HG03565 (cell line): ENCODE data around the gene CFAP97.
A peak's percentile ranks its signal among the peaks of the same experiment; 100 is the strongest.
"Not testable (repeated sequence)": the region's sequence is repeated elsewhere in the genome, so short reads cannot be mapped to it uniquely, and the experiment has no call there.

Source experiments
- ATAC-seq: cut with Tn5 transposase; IDR thresholded peaks from one replicate; pipeline ENCODE4 v1.9.1; 2021; ENCODE audit warnings: mild to moderate bottlenecking, moderate library complexity; ENCODE audit not compliant: unreplicated experiment

CFAP97 gene

DNA sequence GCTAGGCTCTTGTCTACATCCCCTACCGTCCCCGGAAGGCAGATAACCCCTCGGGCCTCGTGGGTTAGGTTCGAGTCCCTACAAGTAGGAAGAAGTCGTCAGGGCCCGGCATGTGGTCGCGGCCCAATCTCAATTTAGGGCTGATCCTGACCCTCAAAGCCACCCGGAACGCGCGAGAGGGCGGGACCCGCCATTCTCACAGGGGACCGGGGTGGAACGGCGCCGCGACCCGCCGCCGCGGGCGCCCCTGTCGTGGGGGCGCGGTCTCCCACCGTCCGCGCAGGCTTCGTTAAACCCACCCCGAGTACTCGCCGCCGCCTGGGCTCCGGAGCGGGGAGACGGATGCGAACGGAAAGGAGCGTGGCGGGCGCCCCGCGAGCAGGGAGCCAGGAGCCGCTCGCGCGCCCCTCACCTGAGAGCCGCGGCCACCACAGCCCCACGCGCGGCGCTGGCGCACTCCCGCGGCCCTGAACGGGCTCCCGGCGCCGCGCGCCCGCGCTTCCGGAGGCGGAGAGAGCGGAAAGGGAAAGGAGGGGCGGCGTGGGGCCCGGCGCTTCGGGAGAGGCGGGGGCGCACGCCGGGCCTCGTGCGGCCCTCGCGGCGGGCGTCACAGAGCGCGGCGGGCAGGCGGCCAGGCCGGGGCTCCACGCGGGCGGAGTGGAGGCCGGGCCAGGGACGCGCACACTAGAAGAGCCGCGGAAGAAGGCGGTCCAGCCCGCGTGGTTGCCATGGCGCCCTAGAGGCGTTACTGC is at the start of gene CFAP97:
CFAP97 (minus strand) TSS at position 515 of the 752 bp plus-strand sequence. CDS start 12,804 bp downstream, outside the sequence.
- ATAC-seq, result peak; percentile 74

DNA sequence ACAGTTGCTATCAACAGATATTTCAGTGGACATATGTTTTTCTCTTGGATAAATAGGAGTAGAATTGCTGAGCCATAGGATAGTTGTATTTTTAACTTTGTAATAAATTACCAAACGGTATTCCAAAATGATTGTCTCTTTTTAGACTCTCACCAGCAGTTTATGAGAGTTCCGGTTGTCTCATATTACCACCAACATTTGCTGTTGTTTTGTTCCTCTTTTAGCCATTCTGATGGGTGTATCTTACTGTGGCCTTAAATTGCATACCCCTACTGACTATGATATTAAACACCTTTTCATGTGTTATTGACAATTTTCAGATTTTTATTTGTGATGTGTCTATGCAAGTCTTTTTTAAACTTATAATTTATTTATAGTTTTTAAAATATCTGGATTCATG is 45.3 kb upstream of the CFAP97 start:
- ATAC-seq, result no peak

DNA sequence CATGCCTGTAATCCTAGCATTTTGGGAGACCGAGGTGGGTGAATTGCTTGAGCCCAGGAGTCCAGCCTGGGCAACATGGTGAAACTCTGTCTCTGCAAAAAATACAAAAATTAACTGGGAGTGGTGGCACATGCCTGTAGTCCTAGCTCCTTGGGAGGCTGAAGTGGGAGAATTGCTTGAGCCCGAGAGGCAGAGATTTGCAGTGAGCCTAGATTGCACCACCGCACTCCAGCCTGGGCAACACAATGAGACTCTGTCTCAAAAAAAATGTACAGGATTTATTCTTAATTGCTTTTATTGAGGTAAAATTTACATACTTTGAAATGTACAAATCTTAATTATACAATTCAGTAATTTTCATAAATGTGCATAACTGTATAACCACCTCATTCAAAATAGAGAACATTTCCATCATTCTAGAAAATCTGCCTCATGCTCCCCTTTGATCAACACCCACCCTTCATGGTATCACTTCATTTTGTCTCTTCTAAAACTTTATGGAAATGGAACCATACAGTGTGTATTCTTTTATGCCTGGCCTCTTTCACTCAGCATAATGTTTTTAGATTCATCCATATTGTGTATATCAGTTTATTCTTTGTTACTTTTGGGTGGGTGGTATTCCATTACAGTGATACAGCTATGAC is 44.7 kb upstream of the CFAP97 start:
- no peak for ATAC-seq

DNA sequence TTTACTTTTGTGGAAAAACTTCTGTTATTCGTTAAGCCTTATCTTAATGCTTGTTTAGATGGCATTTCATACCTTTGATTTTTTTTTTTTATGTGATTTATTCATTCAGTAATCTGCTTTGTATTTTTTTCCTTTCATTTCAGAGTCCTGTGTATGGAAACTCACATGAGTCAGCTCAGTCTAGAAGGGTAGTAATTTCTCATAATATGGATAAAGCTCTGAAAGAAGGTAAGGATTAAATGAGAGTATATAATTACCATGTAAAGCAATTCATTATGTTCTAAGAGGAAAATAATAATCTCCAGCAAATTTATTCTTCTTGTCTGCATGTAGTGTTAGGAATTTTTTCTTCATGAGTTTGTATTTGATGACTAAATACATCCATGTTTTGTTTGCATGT is 43.4 kb upstream of the CFAP97 start:
- no peak for ATAC-seq

DNA sequence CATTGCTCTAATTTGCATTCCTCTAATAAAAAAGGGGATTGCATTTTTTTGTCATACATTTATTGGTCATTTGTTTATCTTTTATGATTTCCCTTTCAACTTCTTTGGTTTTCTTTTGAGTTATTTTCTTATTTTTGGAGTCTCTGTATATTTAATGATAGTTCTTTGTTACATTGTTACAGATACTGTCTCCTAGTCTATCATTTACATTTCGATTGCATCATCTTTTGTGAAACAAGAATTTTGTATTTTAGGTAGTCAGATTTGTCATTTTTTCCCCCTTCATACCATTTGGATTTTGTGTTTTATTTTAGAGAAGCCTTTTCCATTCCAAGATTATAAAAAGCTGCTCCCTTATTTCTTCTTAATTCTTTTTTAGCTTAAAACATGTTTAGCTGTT is 42.7 kb upstream of the CFAP97 start:
- ATAC-seq, result no peak

DNA sequence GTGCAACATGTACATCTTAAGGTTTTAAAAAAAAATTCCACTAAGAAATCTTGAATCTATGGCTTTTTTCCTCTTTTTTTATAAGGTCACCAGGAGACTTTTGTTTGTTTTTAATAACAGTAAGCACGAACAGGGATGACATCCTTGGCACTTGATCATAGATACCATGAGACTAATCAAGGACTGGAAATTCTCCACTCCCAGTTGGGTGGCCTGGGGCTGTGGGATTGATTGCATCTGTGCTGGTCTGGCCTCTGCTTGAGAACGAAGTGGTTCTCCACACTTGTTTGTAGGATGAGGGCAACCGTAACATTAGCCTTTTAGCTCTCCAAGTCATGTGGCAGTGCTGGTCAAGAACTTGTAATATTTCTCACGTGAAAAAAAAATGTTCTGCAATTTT is 41.0 kb upstream of the CFAP97 start:
- ATAC-seq, result no peak

DNA sequence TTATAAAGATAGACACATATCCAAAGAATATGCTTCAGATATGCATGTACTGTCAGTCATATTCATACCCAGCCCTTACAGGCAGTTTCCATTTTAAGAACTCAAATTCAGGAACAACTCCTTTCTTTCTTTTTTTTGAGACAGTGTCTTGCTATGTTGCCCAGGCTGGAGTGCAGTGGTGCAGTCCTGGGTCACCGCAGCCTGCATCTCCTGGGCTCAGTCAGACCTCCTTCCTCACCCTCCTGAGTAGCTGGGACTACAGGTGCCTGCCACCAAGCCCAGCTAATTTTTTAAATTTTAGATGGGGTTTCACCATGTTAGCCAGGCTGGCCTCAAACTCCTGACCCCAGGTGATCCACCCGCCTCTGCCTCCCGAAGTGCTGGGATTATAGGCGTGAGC is 40.1 kb upstream of the CFAP97 start:
- no peak for ATAC-seq

DNA sequence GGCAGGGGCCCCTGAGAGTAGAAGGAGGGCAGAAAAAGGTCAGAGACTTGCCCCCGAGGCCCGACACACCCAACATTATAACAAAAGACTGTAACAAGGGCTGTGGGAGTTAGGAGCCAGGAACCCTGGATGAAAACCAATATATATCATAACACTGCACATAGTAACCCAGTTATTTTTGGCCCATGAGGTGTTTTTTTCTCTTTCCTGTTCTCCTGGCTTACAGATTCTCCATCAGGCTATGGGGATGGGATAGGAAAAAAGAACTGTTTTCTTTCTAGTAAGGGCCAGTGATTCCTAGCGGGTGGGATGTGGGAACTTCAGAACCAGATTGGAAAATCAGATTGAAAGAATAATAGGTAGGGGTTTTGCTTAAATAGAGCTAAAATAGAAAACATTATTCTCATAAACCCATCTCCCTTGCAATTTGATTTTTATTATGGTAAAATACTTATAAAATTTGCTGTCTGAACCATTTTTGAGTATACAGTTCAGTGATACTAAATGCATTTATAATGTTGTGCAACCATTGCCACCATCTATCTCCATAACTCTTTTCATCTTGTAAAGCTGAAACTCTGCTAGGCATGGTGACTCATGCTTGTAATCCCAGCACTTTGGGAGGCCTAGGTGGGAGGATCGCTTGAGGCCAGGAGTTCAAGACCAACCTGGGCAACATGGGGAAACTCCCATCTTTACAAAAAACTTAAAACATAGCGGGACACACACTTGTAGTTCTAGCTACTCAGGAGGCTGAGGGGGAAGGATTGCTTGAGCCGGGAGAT is 39.1 kb upstream of the CFAP97 start:
- ATAC-seq, result no peak

DNA sequence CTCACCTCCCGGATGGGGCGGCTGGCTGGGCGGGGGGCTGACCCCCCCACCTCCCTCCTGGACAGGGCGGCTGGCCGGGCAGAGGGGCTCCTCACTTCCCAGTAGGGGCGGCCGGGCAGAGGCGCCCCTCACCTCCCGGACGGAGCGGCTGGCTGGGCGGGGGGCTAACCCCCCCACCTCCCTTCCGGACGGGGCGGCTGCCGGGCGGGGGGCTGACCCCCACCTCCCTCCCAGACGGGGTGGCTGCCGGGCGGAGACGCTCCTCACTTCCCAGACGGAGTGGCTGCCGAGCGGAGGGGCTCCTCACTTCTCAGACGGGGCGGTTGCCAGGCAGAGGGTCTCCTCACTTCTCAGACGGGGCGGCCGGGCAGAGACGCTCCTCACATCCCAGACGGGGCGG is 36.7 kb upstream of the CFAP97 start:
- ATAC-seq, result not testable (repeated sequence)

DNA sequence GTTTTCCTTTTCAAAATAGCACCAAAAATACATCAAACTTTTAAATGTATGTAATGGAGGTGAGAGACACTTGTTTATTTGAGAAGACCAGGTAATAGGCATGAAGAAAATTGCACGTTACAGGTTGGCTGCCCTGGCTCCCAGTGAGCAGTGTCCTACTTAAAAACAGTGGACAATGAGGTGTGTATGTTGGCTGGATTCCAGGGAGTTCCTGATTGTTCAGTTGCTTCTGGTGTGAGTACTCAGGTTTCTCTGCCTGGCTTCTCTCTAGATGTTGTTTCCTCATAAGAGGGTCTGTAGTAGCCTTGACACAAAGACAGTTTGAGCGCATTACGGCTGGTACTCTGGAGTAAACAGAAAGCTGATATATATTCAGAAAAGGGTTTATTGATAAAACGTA is 35.0 kb upstream of the CFAP97 start:
- no peak for ATAC-seq

DNA sequence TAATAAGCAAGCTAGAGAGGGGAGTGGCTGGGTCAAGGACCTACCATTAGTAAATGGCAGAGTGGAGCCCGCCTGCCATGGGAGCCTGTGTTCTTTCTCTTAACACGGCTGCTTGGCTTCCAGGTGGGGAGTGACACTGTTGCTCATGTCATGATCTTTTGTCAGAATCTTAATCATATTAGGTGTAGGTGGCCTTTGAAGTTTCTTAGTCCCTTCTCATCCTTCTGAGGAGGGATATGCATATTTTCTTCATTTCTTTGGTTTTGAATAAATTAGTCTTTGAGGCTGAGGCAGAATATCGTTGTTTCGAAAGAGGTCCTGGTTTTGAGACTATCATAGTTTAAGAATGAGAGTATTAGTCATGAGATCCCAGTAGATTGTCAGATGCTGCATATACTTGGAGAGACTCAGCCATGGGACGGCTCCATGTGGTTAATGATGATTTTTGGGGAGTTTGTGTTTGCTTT is 34.4 kb upstream of the CFAP97 start:
- no peak for ATAC-seq

DNA sequence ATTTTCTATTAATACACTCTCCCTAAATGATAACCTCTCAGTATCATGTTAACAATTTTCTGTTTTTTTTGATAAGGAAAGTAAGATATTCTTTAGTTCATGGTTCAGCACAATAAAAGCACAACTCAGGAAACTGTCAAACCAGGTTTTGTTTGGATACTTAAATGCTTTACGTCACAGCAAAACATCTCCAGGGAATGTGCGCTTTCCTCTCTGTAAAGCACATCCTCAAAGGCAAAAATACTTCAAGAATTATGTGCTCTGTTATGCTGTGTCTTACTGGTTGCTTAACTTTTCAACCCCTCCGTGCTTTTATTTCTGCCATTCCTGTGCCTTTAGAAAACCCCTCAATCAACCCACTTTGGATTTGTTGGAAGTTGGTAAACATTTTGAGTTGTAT is 33.4 kb upstream of the CFAP97 start:
- ATAC-seq, result no peak

DNA sequence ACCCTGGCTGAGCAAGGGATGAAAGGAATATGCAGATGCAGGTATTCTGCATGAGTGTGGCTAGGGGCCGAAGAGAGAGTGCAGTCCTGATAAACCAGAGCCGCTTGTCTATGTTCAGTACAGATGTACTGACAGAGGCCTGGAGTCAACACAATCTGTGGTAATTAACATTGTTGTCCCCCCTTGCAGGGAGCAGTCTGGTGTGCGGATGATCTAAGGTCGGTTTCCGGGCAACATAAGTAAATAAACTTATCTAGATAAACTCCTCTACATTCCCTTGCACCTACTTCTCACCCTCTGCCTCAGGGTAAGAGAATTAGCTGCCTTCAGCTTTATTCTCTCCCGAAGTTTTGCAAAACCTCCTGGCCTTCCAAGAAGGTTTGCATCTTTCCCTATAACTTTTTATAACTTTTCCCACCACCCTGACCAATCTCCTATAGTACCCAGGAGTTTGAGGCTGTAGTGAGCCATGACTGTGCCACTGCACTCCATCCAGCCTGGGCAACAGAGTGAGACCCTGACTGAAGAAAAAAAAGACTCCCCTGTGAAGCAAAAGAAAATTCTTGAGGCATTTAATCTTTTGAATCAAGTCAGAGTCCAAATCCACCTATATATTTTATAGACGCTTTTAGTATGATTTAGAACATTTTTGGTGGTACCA is 32.2 kb upstream of the CFAP97 start:
- ATAC-seq, result no peak

DNA sequence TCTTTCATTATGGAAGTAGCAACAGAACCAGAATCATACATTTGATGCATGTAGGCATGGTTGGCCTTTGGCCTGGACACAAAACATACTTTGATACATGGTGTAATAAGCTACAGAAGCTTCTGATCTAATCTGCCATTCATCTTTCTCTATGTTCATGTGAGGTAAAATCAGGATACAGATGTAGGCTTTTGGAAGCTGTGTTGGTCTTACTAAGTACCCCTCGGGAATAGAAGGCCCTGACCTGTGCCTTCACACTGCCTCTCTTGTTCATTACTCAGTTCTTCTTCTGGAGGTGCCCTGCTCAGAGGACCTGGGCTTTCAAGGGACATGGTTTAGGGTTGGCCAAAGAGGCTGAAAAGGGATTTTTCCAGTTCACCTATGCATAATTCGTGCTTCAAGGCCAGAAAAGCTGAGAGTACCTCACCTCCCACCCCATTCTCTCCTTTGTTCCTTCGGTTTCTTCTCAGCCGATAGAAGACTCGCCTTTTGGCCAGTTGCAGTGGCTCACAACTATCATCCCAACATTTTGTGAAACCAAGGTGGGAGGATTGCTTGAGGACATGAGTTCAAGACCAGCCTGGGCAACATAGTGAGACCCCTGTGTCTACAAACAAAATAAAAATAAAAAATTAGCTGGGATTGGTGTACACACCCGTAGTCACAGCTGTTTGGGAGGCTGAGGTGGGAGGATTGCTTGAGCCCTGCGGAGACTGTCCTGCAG is 31.5 kb upstream of the CFAP97 start:
- no peak for ATAC-seq

DNA sequence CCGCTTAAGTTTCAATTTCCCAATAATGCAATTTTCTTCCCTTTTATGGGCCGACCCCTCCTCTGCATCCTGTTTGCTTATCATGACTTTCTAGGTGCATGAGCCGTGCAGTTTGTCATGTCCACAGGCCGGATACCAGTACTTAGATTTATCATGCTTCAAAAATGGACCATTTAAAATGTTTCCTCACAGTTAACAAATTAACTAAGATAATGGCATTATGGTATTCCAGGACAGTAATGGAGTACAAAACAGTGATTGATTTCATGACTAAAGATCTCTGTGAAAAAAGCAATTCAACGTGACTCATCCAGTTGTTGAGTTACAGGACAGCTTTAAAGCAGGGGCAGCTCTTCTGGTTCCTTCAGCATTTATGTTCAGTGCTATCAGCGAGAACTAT is 28.6 kb upstream of the CFAP97 start:
- no peak for ATAC-seq

DNA sequence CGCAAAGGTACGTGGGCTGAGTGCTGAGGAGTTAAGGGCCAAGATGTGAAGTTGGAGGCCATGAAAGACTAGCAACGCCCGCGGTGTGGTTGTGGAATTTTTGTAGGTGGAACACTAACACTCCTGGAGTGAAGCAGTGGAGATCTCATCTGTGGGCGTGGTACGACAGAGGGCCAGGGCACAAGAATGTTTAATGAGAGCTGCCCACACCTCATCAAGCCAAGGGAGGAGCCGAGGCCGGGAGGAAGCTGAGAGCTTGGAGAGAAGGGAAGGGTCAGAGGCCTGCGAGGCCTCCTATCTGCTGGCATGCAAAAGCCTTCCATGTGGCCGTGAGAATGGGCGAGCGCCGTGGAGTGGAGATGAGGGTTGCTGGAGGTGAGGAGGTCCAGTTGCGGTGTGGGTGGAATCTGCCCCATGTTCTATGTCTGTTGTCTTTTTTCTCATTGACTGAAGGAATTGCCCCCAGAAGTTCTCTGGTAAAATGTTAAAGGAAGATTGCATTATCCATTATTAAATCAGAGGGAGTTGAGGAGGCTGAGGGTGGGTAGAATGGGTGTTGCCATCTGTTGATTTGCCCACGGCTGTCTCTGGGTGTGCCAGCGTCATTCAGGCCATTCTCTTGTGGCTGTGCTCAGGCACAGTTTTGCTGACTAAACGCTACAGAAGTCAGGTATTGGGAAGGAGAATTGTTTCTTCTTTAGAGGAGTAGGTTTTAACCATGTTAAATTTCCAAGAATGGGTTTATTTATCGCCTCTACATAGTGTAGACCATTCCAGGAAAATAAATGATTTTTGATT is 25.4 kb upstream of the CFAP97 start:
- ATAC-seq, result no peak

DNA sequence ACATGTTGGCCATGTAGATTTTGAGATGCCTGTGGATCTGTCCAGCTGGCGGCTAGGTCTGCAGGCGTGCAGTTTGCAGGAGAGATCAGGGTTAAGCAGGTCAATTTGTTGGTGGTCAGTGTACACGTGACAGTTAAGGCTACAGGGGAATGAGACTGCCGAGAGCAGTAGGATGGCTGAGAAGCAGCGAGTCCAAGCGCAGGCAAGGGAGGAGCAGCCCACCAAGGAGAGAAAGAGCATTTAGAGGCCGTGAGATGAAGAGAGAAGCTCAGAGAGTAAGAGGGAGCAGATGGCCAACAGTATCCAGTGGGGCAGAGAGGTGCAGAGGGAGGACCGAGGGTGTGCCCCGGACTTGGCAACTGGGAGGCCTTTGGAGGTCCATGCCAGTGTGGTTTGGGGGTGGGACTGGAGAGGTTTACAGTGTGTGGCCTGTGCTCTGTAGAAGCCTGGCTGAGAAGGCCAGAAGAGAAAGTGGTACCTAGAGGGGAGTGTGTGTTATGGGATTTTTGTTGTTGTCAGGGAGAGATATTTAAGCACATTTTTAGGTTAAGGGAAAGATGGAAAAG is 24.0 kb upstream of the CFAP97 start:
- no peak for ATAC-seq

DNA sequence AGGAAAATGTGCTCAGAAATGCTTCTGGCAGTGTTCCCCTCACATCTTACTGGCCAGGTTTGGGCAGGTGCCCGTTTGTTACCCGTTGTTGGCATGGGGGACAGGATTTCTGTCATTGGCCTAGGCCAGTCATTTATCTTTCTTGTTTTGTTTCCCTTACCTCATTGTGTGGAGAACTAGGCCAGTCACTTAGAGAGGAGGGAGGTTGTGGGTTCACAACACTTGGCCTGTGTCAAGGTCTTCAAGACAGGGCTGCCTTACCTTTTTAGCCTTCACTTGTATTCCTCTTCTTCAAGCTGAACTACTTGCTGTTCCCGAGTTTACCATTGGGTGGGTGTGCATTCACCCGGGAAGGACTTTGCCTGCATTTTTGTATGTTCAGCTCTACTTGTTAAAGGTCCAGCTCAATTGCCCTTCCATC is 23.3 kb upstream of the CFAP97 start:
- no peak for ATAC-seq

DNA sequence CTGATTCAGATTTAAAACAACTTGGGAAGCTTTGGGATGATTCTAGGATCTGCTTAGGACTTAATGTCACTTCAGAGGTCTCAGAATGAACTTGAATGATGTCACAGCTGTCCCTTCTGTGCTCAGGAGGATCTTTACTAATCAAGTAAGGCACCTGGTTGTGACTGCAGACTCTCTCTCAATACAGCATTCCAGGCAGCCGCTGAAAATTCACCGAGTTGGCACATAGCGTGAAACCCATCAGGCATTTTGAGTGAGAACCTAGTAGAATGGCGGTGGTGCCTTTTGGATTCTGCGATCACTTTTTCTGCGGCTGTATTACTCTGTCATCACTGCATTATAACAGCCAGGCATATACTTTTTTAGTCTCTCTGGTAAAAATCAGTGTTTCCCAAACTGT is 22.1 kb upstream of the CFAP97 start:
- ATAC-seq, result no peak
